KMS-11 (cell line): ENCODE measurements around the gene MICAL3.
"Not testable (repeated sequence)": the region's sequence is repeated elsewhere in the genome, so short reads cannot be mapped to it uniquely, and the experiment has no call there.

Experiments used
- H2AFZ ChIP-seq: fragments of 200-600 bp; sonication (generic); 2 replicates; pipeline ENCODE4 v1.6.1; 2016; ENCODE audit warnings: antibody characterized with exemption, mixed run types, low read depth
- H3K27ac ChIP-seq: fragments of 200-600 bp; sonication (generic); 2 replicates; pipeline ENCODE4 v1.6.1; 2016; ENCODE audit warnings: mild to moderate bottlenecking, mixed run types
- H3K27me3 ChIP-seq: fragments of 200-600 bp; sonication (generic); 2 replicates; pipeline ENCODE4 v1.6.1; 2017; ENCODE audit warnings: mild to moderate bottlenecking, low read depth, mixed run types, moderate library complexity; ENCODE audit not compliant: insufficient read depth
- H3K36me3 ChIP-seq: fragments of 200-600 bp; sonication (generic); 2 replicates; pipeline ENCODE4 v1.6.1; 2017; ENCODE audit warnings: mild to moderate bottlenecking, mixed run types; ENCODE audit not compliant: insufficient read depth
- H3K4me1 ChIP-seq: fragments of 200-600 bp; sonication (generic); 2 replicates; pipeline ENCODE4 v1.6.1; 2016; ENCODE audit warnings: mild to moderate bottlenecking, low read depth, mixed run types; ENCODE audit not compliant: poor library complexity, severe bottlenecking
- H3K4me2 ChIP-seq: fragments of 200-600 bp; sonication (generic); 2 replicates; pipeline ENCODE4 v1.7.0; 2016; ENCODE audit warnings: mild to moderate bottlenecking, mixed run types
- H3K4me3 ChIP-seq: fragments of 200-600 bp; sonication (generic); IDR thresholded peaks from 2 replicates; pipeline ENCODE4 v1.6.1; 2017; ENCODE audit warnings: low read depth, low read length, mixed read lengths; ENCODE audit not compliant: insufficient read depth
- H3K79me2 ChIP-seq: fragments of 200-600 bp; sonication (generic); 2 replicates; pipeline ENCODE4 v1.6.1; 2016; ENCODE audit warnings: low read depth, mixed run types; ENCODE audit not compliant: insufficient read depth
- H3K9ac ChIP-seq: fragments of 200-600 bp; sonication (generic); 2 replicates; pipeline ENCODE4 v1.6.1; 2016; ENCODE audit warnings: mild to moderate bottlenecking, mixed run types
- H4K20me1 ChIP-seq: fragments of 200-600 bp; sonication (generic); 2 replicates; pipeline ENCODE4 v1.6.1; 2016; ENCODE audit warnings: mild to moderate bottlenecking, mixed run types; ENCODE audit not compliant: insufficient read depth
- CTCF ChIP-seq: fragments of 200-600 bp; sonication (generic); conservative IDR thresholded peaks from 2 replicates; pipeline ENCODE4 v1.6.1; 2017; ENCODE audit warnings: low read depth, mild to moderate bottlenecking, antibody characterized with exemption, low read length, moderate library complexity, mixed read lengths

The MICAL3 gene

DNA sequence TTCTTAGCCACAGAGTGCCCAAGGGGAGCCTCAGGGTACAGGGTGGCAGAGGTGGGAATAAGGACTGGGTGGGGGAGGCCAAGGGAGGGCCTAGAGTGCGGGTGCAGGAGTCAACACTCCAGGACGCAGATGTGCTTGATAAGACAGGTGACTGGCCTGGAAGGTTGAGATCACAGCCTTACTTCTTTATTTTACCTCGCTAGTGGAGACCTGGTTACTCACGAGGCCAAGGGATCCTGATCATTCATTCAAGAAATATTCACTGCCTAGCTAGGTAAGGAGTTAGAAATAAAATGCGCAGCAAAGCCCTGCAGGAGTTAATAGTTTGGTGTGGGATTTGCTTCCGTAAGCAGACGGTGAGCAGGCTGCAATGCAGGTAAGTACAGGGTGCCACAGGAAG lies 40.3 kb upstream of the MICAL3 start:
- Histone ChIP-seq H4K20me1 (no peaks in the 10 kb centered on the region), H3K79me2 (no peaks in the 10 kb centered on the region), H3K4me2 (no peak overlapping the region), H3K27me3 (no peaks in the 10 kb centered on the region), H2AFZ (no peak overlapping the region), H3K27ac (no peak overlapping the region), H3K9ac (no peak overlapping the region), H3K36me3 (no peaks in the 10 kb centered on the region), H3K4me1 (peaks cover 43% of the 10 kb centered on the region), H3K4me3 (no peak overlapping the region)
- no peak for TF ChIP-seq CTCF

DNA sequence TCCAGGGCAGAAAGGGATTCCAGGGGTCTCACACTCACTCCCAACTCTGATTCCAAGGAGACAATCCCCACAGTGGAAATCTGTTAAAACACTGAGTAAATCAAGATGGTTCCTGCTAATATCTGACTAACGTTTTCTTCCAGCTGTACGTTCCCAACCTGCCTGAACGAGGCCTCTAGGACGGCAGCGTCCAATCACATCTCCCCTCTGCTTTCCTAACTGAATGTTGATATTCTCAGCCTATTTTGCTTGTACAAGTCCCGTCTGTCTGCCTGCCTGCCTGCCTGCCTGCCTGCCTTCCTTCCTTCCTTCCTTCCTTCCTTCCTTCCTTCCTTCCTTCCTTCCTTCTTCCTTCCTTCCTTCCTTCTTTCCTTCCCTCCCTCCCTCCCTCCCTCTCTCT lies 39.4 kb upstream of the MICAL3 start:
- not testable (repeated sequence) for H3K36me3 ChIP-seq, H4K20me1 ChIP-seq, H3K4me3 ChIP-seq, H3K9ac ChIP-seq, H3K79me2 ChIP-seq, H3K4me2 ChIP-seq, H2AFZ ChIP-seq, H3K27me3 ChIP-seq, H3K27ac ChIP-seq
- peaks cover 52% of the 10 kb centered on the region for H3K4me1 ChIP-seq

GRCh38 chr22:18063306-18063705 lies 38.9 kb upstream of the MICAL3 start:
- Histone ChIP-seq H3K79me2 (no peaks in the 10 kb centered on the region), H4K20me1 (no peaks in the 10 kb centered on the region), H3K4me3 (no peak overlapping the region), H2AFZ (no peak overlapping the region), H3K36me3 (no peaks in the 10 kb centered on the region), H3K27me3 (no peaks in the 10 kb centered on the region), H3K4me2 (no peak overlapping the region), H3K27ac (no peak overlapping the region), H3K4me1 (peaks cover 56% of the 10 kb centered on the region), H3K9ac (no peak overlapping the region)
- no peak for TF ChIP-seq CTCF

GRCh38 chr22:18062421-18062820 lies 38.1 kb upstream of the MICAL3 start:
- no peak overlapping the region for H3K27ac ChIP-seq
- H3K36me3 ChIP-seq = no peaks in the 10 kb centered on the region
- no peak overlapping the region for H2AFZ ChIP-seq
- H4K20me1 ChIP-seq = no peaks in the 10 kb centered on the region
- H3K9ac ChIP-seq = no peak overlapping the region
- peaks cover 65% of the 10 kb centered on the region for H3K4me1 ChIP-seq
- H3K4me3 ChIP-seq = no peak overlapping the region
- no peak overlapping the region for H3K4me2 ChIP-seq
- H3K79me2 ChIP-seq = no peaks in the 10 kb centered on the region
- no peak for TF ChIP-seq CTCF
- H3K27me3 ChIP-seq = no peaks in the 10 kb centered on the region

DNA sequence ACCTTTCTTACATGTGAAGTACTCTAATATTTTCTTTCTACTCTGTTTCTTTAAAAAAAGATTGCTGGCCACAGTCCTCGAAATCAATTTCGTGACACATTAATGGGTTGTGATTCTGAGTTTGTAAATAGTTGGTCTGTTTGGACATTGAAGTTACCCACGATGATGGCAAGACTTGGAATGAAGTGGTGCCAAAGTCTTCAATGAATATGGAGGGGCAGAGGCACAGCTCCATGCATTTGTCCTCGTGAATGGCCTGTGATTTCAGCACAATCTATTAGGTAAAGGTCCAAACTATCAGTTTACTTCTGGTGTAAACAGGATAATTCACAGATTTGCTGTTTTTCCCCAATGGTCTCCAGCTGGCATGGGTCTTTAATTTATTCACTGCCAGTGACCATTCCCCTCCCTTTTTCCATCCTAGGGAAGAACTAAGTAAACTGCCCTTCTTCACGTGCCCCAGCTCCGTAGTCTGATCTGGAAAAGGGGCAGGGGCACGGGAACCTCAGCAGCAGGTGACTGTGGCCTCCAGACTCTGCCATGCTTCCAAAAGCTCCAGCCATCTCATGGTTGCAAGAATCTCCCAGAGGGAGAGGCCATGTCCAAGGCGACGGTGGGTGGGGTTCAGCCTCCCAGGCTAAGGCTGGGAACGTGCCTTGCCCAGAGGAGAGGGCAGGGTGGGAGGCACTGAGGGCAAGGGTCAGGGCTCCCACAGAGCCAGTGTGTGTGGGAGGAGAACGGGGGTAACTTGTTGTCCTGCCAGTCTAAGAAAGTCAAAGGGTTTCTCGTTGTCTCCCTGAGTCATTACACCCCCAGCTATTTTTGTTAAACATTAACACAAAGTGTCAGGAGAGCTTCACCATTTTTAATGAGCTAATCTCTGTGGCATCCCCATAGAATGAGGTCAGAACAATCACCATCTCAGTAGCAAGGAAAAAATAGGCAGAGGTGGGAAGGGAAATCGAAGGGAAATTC lies 36.6 kb upstream of the MICAL3 start:
- H3K4me2 ChIP-seq = peak overlapping the region; percentile 96; the same call in 1 of the 2 replicates
- H3K79me2 ChIP-seq = no peaks in the 10 kb centered on the region
- H3K9ac ChIP-seq = no peak overlapping the region
- H2AFZ ChIP-seq = no peak overlapping the region
- no peaks in the 10 kb centered on the region for H4K20me1 ChIP-seq
- peaks cover 66% of the 10 kb centered on the region for H3K4me1 ChIP-seq
- TF ChIP-seq CTCF = no peak
- no peak overlapping the region for H3K4me3 ChIP-seq
- H3K36me3 ChIP-seq = no peaks in the 10 kb centered on the region
- no peaks in the 10 kb centered on the region for H3K27me3 ChIP-seq
- H3K27ac ChIP-seq = no peak overlapping the region
